SK-N-SH (cell line): Measurements from ENCODE around the gene PRR33. TPM values are rescaled to one million over a fixed set of nuclear protein-coding genes. Genes with fewer than 3 reads are reported as not detected.

ENCODE experiments used
- CTCF ChIA-PET: fragments of 300-600, 350-600 bp; formaldehyde crosslinking; extraction: SDS; loops from one replicate; lab custom pipeline; 2021; lab: Yijun Ruan, JAX
- POLR2A ChIA-PET: fragments of 350-600 bp; sonication (Branson Sonifier 250); formaldehyde crosslinking; extraction: SDS; loops from one replicate; lab custom pipeline; 2020; ENCODE audit warnings: antibody characterized with exemption, inconsistent platforms; lab: Yijun Ruan, JAX
- DNase-seq: peaks from one replicate; pipeline ENCODE4 v3.0.0; 2012
- H2AFZ ChIP-seq: fragments of 200-600 bp; sonication (generic); 2 replicates; pipeline ENCODE4 v1.8.1; 2016; ENCODE audit warnings: antibody characterized with exemption, mild to moderate bottlenecking, low read depth
- H3F3A ChIP-seq: fragments of 200-600 bp; sonication (generic); replicated peaks from 2 replicates; pipeline ENCODE3; 2016; ENCODE audit warnings: antibody characterized with exemption, mild to moderate bottlenecking; ENCODE audit not compliant: insufficient read depth
- H3K27ac ChIP-seq, 2 experiments: fragments of 200-500 bp in 1 of 2; fragments of 200-600 bp in 1 of 2; sonication (Bioruptor generic) in 1 of 2; sonication (generic), shearing (Covaris generic) in 1 of 2; 2 replicates each; pipeline versions ENCODE4 v1.5.1 to v1.6.1; 2014 to 2016; ENCODE audit warnings: low read depth in 2 of 2, inconsistent platforms in 1 of 2, low read length in 1 of 2, mild to moderate bottlenecking in 1 of 2, mixed read lengths in 1 of 2
- H3K27me3 ChIP-seq: fragments of 200-600 bp; sonication (generic), shearing (Covaris generic); 2 replicates; pipeline ENCODE4 v1.6.1; 2016; ENCODE audit warnings: mixed run types; ENCODE audit not compliant: insufficient read depth
- H3K36me3 ChIP-seq, 2 experiments: fragments of 200-500 bp in 1 of 2; fragments of 200-600 bp in 1 of 2; sonication (Bioruptor generic) in 1 of 2; sonication (generic) in 1 of 2; replicated peaks in 1 of 2; 2 replicates each; pipeline versions ENCODE3 to v1.5.1; 2014 to 2016; ENCODE audit warnings: low read length in 1 of 2, mild to moderate bottlenecking in 1 of 2; ENCODE audit not compliant: insufficient read depth in 2 of 2, control insufficient read depth in 1 of 2
- H3K4me1 ChIP-seq, 2 experiments: fragments of 200-500 bp in 1 of 2; fragments of 200-600 bp in 1 of 2; sonication (Bioruptor generic) in 1 of 2; sonication (generic), shearing (Covaris generic) in 1 of 2; 2 replicates each; pipeline versions ENCODE4 v1.5.1 to v1.6.1; 2014 to 2016; ENCODE audit warnings: low read depth in 1 of 2, low read length in 1 of 2, mixed run types in 1 of 2; ENCODE audit not compliant: insufficient read depth in 2 of 2, control insufficient read depth in 1 of 2
- H3K4me2 ChIP-seq: fragments of 200-600 bp; sonication (generic), shearing (Covaris generic); 2 replicates; pipeline ENCODE4 v1.6.1; 2017; ENCODE audit warnings: mixed run types
- H3K4me3 ChIP-seq, 2 experiments: fragments of 200-500 bp in 1 of 2; fragments of 200-600 bp in 1 of 2; sonication (Bioruptor generic) in 1 of 2; sonication (generic), shearing (Covaris generic) in 1 of 2; 2 replicates each; pipeline versions ENCODE4 v1.5.1 to v1.8.1; 2014 to 2016; ENCODE audit warnings: low read depth in 2 of 2, inconsistent platforms in 1 of 2, low read length in 1 of 2, mild to moderate bottlenecking in 1 of 2, mixed read lengths in 1 of 2, moderate library complexity in 1 of 2
- H3K79me2 ChIP-seq: fragments of 200-600 bp; sonication (generic); 2 replicates; pipeline ENCODE4 v1.8.1; 2017; ENCODE audit warnings: mild to moderate bottlenecking; ENCODE audit not compliant: insufficient read depth
- H3K9ac ChIP-seq: fragments of 200-600 bp; sonication (generic); 2 replicates; pipeline ENCODE4 v1.6.1; 2017; ENCODE audit warnings: mixed run types
- H3K9me2 ChIP-seq: fragments of 200-600 bp; sonication (generic); 2 replicates; pipeline ENCODE4 v1.6.1; 2017; ENCODE audit warnings: mixed run types
- H3K9me3 ChIP-seq: fragments of 200-600 bp; sonication (generic); 2 replicates; pipeline ENCODE4 v1.6.1; 2017; ENCODE audit warnings: mixed run types, mild to moderate bottlenecking, moderate library complexity
- H4K20me1 ChIP-seq: fragments of 200-600 bp; sonication (generic); 2 replicates; pipeline ENCODE4 v1.6.1; 2017; ENCODE audit warnings: mild to moderate bottlenecking, mixed run types; ENCODE audit not compliant: insufficient read depth
- CHD2 ChIP-seq: fragments of 150-350 bp; IDR thresholded peaks from 2 replicates; pipeline ENCODE4 v1.6.1; 2018; ENCODE audit warnings: low read length; ENCODE audit not compliant: partially characterized antibody
- ELF1 ChIP-seq: IDR thresholded peaks from 2 replicates; pipeline ENCODE4 v1.4.0; 2012
- FOXJ3 ChIP-seq: sonication (generic); formaldehyde crosslinking; IDR thresholded peaks from 2 replicates; pipeline ENCODE4 v1.5.1; 2020; ENCODE audit warnings: mild to moderate bottlenecking, missing genetic modification reagents
- FOXM1 ChIP-seq: IDR thresholded peaks from 2 replicates; pipeline ENCODE4 v1.4.0; 2012; ENCODE audit warnings: low read depth, mild to moderate bottlenecking
- GATA2 ChIP-seq: sonication (generic); formaldehyde crosslinking; IDR thresholded peaks from 2 replicates; pipeline ENCODE4 v1.5.0; 2020; ENCODE audit warnings: mild to moderate bottlenecking, missing genetic modification reagents
- JUND ChIP-seq: IDR thresholded peaks from 2 replicates; pipeline ENCODE4 v1.4.0; 2012
- NFIC ChIP-seq: IDR thresholded peaks from 2 replicates; pipeline ENCODE4 v1.4.0; 2012; ENCODE audit warnings: borderline replicate concordance
- NRF1 ChIP-seq: IDR thresholded peaks from 2 replicates; pipeline ENCODE4 v1.6.1; 2012; ENCODE audit warnings: low read depth, mild to moderate bottlenecking, low read length
- RFX5 ChIP-seq: IDR thresholded peaks from 2 replicates; pipeline ENCODE4 v1.6.1; 2012; ENCODE audit warnings: mild to moderate bottlenecking, improper control_type of control experiment, low read length
- SMC3 ChIP-seq: IDR thresholded peaks from 2 replicates; pipeline ENCODE4 v1.6.1; 2012; ENCODE audit warnings: low read depth, low read length, improper control_type of control experiment
- TAF1 ChIP-seq: IDR thresholded peaks from 2 replicates; pipeline ENCODE4 v1.6.1; 2012; ENCODE audit warnings: low read depth, mild to moderate bottlenecking, low read length, moderate library complexity, borderline replicate concordance
- TCF12 ChIP-seq: IDR thresholded peaks from 2 replicates; pipeline ENCODE4 v1.4.0; 2012
- WGBS: methylation state at CpG from one replicate; pipeline ENCODE4 v1.1.6; 2017; ENCODE audit warnings: low lambda C conversion rate; 5-methylcytosine and 5-hydroxymethylcytosine counted together
- polyA plus RNA-seq, 3 experiments: library from polyadenylated mRNA; depleted of rRNA; stranded (reverse); fragments of >200 nt; gene quantifications; 2 replicates each; pipeline ENCODE4 v1.2.3, GENCODE V29; 2012
- TF ChIP-seq, protein P1 (sequence below): fragments of 150-350 bp; IDR thresholded peaks from 2 replicates; pipeline ENCODE4 v1.6.1; 2016; ENCODE audit warnings: mild to moderate bottlenecking, low read depth, low read length
- TF ChIP-seq, protein P2 (sequence below): fragments of 150-350 bp; IDR thresholded peaks from 2 replicates; pipeline ENCODE4 v1.6.1; 2017; ENCODE audit warnings: antibody characterized with exemption, low read length, low read depth, borderline replicate concordance
- TF ChIP-seq, protein P3 (sequence below): IDR thresholded peaks from 2 replicates; pipeline ENCODE4 v1.6.1; 2012; ENCODE audit warnings: mild to moderate bottlenecking, low read depth, low read length, moderate library complexity
- TF ChIP-seq, protein P4 (sequence below): fragments of 200-600 bp; sonication (generic); IDR thresholded peaks from 2 replicates; pipeline ENCODE4 v1.6.1; 2017; ENCODE audit warnings: antibody characterized with exemption, mild to moderate bottlenecking, moderate library complexity

PRR33 gene
- polyA plus RNA-seq, 1 of the 3 experiments (the other 2 are of a cell fraction), result not detected

DNA sequence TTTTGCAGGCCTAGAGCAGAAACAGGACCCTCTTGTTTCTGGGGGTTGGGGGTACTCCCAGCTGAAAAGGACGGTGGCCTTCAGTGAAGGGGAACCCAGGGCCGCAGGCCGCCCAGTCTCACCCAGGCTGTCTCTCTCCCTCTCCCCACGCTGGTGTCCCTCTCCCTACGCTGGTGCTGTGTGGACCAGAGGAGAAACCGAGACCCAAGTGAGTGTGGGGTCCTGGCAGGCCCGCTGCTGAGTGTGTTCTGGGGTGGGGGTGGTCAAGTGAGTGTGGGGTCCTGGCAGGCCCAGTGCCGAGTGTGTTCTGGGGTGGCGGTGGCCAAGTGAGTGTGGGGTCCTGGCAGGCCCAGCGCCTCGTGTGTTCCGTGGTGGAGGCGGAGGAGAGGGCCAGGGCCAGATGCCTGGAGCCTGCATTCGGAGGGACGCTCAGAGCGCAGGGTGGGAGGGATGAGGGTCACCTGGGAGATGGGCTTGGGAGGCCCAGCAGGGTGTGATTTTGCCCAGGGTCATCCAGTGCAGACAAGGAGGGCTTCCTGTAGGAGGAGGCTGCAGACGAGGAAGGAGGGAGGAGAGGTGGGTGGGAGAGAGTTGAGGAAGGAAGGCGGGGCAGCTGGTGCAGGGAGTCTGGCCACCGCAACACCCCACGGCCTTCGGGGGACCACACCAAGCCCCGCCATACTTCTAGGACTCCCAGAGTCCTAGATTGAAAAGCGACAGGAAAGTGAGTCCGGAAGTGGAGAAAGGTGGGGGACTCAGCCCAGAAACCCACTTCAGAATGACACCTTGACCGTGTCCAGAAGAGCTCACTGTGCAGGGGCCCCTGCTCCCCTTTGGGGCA, 38.1 kb upstream of the PRR33 start (continued):
- TF ChIP-seq, protein P1, sequence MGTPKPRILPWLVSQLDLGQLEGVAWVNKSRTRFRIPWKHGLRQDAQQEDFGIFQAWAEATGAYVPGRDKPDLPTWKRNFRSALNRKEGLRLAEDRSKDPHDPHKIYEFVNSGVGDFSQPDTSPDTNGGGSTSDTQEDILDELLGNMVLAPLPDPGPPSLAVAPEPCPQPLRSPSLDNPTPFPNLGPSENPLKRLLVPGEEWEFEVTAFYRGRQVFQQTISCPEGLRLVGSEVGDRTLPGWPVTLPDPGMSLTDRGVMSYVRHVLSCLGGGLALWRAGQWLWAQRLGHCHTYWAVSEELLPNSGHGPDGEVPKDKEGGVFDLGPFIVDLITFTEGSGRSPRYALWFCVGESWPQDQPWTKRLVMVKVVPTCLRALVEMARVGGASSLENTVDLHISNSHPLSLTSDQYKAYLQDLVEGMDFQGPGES, result no peak

DNA sequence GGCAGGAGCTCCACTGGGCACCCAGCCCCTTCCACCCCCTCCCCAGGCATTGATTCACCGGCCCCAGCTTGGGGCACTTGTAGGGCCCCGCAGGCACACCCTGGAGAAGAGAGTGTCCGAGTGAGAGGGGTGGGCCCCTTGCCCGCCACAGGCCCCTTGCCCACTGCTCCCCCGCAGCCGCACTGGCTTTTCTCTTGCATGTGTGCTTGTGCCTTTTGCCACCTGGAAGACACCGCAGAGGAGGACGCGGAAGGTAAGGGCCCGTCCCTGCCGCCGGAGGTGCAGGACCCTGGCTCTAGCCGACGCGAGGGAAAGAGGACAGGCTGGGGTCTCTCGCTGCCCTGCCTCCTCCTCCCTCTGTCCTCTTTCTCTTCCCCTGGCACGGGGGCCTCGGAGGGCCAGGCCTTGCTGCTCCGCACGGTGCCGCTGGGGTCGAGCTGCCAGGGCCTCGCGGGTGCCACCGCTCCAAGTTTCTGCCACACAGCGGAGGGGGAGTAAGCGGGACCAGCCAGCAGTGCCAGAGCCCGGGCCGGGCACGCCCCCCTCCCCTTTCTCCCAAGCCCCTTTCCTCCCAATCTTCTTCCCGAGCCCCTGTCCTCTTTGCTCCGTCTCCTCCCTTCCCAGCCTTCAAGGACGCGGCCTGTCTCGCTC, 37.3 kb upstream of the PRR33 start:
- no peak for TF ChIP-seq ELF1
- no peak for TF ChIP-seq GATA2
- no peak for TF ChIP-seq FOXM1
- TF ChIP-seq, protein P2, sequence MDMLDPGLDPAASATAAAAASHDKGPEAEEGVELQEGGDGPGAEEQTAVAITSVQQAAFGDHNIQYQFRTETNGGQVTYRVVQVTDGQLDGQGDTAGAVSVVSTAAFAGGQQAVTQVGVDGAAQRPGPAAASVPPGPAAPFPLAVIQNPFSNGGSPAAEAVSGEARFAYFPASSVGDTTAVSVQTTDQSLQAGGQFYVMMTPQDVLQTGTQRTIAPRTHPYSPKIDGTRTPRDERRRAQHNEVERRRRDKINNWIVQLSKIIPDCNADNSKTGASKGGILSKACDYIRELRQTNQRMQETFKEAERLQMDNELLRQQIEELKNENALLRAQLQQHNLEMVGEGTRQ, result no peak
- no peak for TF ChIP-seq TCF12
- TF ChIP-seq NFIC, result no peak
- no peak for TF ChIP-seq RFX5
- TF ChIP-seq TAF1, result no peak
- TF ChIP-seq CHD2, result no peak
- no peak for TF ChIP-seq JUND
- TF ChIP-seq, protein P3, sequence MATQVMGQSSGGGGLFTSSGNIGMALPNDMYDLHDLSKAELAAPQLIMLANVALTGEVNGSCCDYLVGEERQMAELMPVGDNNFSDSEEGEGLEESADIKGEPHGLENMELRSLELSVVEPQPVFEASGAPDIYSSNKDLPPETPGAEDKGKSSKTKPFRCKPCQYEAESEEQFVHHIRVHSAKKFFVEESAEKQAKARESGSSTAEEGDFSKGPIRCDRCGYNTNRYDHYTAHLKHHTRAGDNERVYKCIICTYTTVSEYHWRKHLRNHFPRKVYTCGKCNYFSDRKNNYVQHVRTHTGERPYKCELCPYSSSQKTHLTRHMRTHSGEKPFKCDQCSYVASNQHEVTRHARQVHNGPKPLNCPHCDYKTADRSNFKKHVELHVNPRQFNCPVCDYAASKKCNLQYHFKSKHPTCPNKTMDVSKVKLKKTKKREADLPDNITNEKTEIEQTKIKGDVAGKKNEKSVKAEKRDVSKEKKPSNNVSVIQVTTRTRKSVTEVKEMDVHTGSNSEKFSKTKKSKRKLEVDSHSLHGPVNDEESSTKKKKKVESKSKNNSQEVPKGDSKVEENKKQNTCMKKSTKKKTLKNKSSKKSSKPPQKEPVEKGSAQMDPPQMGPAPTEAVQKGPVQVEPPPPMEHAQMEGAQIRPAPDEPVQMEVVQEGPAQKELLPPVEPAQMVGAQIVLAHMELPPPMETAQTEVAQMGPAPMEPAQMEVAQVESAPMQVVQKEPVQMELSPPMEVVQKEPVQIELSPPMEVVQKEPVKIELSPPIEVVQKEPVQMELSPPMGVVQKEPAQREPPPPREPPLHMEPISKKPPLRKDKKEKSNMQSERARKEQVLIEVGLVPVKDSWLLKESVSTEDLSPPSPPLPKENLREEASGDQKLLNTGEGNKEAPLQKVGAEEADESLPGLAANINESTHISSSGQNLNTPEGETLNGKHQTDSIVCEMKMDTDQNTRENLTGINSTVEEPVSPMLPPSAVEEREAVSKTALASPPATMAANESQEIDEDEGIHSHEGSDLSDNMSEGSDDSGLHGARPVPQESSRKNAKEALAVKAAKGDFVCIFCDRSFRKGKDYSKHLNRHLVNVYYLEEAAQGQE, result no peak
- TF ChIP-seq, protein P4, sequence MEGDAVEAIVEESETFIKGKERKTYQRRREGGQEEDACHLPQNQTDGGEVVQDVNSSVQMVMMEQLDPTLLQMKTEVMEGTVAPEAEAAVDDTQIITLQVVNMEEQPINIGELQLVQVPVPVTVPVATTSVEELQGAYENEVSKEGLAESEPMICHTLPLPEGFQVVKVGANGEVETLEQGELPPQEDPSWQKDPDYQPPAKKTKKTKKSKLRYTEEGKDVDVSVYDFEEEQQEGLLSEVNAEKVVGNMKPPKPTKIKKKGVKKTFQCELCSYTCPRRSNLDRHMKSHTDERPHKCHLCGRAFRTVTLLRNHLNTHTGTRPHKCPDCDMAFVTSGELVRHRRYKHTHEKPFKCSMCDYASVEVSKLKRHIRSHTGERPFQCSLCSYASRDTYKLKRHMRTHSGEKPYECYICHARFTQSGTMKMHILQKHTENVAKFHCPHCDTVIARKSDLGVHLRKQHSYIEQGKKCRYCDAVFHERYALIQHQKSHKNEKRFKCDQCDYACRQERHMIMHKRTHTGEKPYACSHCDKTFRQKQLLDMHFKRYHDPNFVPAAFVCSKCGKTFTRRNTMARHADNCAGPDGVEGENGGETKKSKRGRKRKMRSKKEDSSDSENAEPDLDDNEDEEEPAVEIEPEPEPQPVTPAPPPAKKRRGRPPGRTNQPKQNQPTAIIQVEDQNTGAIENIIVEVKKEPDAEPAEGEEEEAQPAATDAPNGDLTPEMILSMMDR, result no peak
- TF ChIP-seq NRF1, result no peak
- no peak for TF ChIP-seq FOXJ3 (CRISPR knock-in tag)
- TF ChIP-seq SMC3, result no peak

More for the DNA sequence above, 37.3 kb upstream of the PRR33 start:
- Histone ChIP-seq H3K36me3 (no peaks in the 10 kb centered on the region), H3K4me2 (no peak overlapping the region), H2AFZ (no peak overlapping the region), H3K27ac (no peak overlapping the region), H4K20me1 (no peaks in the 10 kb centered on the region), H3K4me1 (peaks cover 0 to 7% of the 10 kb centered on the region in 2 experiments; a peak in 1 of 4 replicates), H3K9ac (no peak overlapping the region), H3K9me2 (no peaks in the 10 kb centered on the region), H3K27me3 (no peaks in the 10 kb centered on the region), H3F3A (no peaks in the 10 kb centered on the region), H3K9me3 (no peaks in the 10 kb centered on the region), H3K4me3 (no peak overlapping the region), H3K79me2 (no peaks in the 10 kb centered on the region)
- CTCF ChIA-PET, result interaction anchor here (0.7 to 1.0 kb wide), 3 partner anchors 47 to 235 kb away, joined by 3 to 4 read pairs (median 3); no protein-coding TSS in a partner anchor
- DNase-seq, result peak; percentile 29
- WGBS, result 89% methylated on average over 17 of the region's 35 CpGs
- POLR2A ChIA-PET, result no interaction called here
